Measurements from ENCODE around the gene TYW1B. TPM values are rescaled to one million over a fixed set of nuclear protein-coding genes. Genes with fewer than 3 reads are reported as not detected.
A peak's percentile ranks its signal among the peaks of the same experiment; 100 is the strongest.
"Not testable (repeated sequence)": the region's sequence is repeated elsewhere in the genome, so short reads cannot be mapped to it uniquely, and the experiment has no call there.

Gene TYW1B
- total RNA-seq, 1 donor from 2014 or later, result 4.3 TPM

GRCh38 chr7:72754312-72754711, 73.7 kb downstream of the TYW1B start:
- DNase-seq (ENCODE audit: low spot score), result no peak

DNA sequence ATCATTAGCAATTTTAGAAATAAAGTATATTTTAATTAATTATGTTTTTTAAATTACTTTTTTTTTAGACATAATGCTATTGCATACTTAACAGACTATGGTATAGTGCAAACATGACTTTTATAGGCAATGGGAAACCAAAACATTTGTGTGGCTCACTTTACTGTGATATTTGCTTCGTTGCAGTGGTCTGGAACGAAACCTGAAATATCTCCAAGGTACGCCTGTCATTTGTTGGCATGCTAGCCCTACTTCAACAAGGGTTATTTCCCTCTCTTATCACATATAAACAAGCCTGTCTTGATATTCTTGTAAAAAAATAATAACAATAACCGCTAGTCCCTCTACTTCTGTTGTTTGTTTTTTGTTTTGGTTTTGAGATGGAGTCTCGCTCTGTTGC, 74.2 kb downstream of the TYW1B start:
- DNase-seq (ENCODE audit: low spot score), result no peak

- DNase-seq (ENCODE audit: low spot score), result not testable (repeated sequence)
These were observed 74.8 kb downstream of the TYW1B start for GRCh38 chr7:72753229-72753628.

GRCh38 chr7:72751978-72752377, 76.0 kb downstream of the TYW1B start:
- no peak for DNase-seq (ENCODE audit: low spot score)

GRCh38 chr7:72751378-72751777, 76.6 kb downstream of the TYW1B start:
- DNase-seq (ENCODE audit: low spot score), result no peak

DNA sequence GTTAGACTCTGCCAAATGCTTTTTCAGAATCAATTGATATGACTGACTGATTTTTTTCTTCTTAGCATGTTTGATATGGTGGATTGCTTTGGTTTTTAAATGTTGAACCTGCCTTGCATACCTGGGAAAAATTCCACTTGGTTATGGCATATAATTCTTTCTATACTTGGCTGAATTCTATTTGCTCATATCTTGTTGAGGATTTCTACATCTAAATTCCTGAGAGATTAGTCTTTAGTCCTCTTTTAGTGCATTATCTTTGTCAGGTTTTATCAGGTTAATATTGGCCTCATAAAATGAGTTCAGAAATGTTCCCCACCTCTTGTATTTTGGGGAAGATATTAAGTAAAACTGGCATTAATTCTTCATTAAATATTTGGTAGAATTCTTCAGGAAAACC, 79.4 kb downstream of the TYW1B start:
- DNase-seq (ENCODE audit: low spot score), result not testable (repeated sequence)

DNA sequence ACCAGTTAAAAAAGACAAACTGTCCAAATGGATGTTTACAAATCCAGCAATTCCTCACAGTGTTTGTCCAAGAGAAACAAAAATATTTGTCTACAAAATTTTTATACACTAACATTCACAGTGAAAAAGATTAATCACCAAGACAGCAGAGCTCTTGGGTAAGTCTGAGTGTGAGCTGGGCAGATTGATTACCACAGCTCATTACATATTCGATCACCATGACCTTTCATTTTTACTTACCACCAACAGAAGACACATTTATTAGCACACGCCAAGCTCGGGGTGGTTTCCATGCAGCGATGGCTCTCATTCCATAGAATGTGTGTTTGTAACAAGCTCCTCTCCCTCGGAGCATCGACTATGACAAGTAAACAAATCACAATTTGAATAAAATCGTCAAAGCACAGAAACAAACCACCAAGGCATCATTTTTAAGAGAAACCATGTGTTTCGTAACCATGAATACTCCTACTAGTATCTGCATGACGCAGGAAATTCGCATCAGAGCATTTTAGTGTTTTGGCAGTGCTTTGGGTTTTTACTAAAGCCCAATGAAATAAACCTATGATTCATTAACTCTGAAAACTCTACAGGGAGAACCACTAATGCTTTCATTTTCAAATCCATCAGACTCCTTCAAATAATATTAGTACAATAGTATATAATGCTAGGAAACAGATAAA, 83.6 kb downstream of the TYW1B start:
- peak; percentile 7 for DNase-seq (ENCODE audit: low spot score)

- not testable (repeated sequence) for DNase-seq (ENCODE audit: low spot score)
These were observed 84.2 kb downstream of the TYW1B start for GRCh38 chr7:72743801-72744200.

GRCh38 chr7:72739716-72740115, 88.3 kb downstream of the TYW1B start:
- not testable (repeated sequence) for DNase-seq (ENCODE audit: low spot score)

- DNase-seq (ENCODE audit: low spot score), result not testable (repeated sequence)
These were observed 92.1 kb downstream of the TYW1B start for GRCh38 chr7:72735855-72736254.

GRCh38 chr7:72730815-72731214, 97.2 kb downstream of the TYW1B start:
- not testable (repeated sequence) for DNase-seq (ENCODE audit: low spot score)

DNA sequence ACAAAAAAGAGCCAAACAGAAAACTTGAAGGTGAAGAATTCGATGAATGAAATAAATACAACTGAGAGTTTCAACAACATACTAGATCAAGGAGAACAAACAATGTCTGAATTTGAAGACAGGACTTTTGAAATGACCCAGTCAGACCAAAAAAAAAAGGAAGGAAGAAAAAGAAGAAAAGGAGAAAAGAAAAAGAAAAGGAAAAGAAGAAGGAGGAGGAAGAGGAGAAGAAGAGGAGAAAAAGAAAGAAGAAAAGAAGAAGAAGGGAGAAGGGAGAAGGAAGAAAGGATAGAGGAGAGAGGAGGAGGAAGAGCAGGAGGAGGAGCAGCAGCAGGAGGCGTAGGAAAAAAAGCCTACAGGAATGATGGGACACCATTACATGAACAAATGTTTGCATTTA, 97.6 kb downstream of the TYW1B start:
- DNase-seq (ENCODE audit: low spot score), result not testable (repeated sequence)

DNA sequence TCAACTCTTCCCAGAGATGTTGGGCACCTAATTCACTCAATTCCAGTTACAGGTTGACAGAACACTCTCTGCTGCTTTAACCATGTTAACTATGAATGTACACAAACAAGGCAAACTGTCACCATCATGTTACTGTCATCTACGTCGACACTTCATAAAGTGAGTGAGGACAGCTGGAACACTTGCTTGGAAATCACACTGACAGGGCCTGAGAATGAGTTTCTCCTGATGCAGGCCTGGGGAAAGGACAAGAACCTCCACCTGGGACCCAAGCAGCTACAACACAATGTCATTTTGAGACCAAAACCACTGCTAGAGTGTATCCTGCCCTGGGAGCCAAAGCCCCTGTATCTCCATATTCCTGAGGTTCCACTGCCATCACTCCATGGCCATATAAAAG, 98.9 kb downstream of the TYW1B start:
- not testable (repeated sequence) for DNase-seq (ENCODE audit: low spot score)

DNA sequence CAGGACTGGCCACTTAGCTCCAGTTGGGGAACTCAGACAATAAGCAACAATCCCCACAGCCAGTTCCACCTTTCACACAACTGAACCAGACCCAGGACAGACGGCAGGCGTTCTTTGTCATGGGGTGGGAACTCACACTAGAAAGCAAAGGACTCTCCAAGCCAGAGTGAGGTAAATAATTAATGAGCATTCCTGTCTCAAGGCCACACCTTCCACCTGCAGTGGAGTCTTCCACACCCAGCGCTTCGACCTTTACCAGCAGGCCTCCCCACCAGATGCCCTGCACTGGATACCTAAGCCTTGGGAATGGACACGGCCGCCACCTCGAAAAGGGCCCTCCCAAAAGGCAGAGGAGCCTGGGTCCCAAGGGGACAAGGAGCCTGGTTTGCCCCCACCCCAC, 105.3 kb downstream of the TYW1B start:
- DNase-seq (ENCODE audit: low spot score), result not testable (repeated sequence)

DNA sequence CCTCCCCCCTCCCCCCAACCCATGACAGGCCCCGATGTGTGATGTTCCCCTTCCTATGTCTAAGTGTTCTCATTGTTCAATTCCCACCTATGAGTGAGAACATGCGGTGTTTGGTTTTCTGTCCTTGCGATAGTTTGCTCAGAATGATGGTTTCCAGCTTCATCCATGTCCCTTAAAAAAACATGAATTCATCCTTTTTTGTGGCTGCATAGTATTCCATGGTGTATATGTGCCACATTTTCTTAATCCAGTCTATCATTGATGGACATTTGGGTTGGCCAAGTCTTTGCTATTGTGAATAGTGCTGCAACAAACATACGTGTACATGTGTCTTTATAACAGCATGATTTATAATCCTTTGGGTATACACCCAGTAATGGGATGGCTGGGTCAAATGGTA, 107.1 kb downstream of the TYW1B start:
- not testable (repeated sequence) for DNase-seq (ENCODE audit: low spot score)

- DNase-seq (ENCODE audit: low spot score), result not testable (repeated sequence)
These were observed 110.7 kb downstream of the TYW1B start for GRCh38 chr7:72717252-72717774.

- DNase-seq (ENCODE audit: low spot score), result not testable (repeated sequence)
These were observed 116.1 kb downstream of the TYW1B start for GRCh38 chr7:72711927-72712326.

GRCh38 chr7:72710983-72711382, 117.0 kb downstream of the TYW1B start:
- DNase-seq (ENCODE audit: low spot score), result peak; percentile 90

DNA sequence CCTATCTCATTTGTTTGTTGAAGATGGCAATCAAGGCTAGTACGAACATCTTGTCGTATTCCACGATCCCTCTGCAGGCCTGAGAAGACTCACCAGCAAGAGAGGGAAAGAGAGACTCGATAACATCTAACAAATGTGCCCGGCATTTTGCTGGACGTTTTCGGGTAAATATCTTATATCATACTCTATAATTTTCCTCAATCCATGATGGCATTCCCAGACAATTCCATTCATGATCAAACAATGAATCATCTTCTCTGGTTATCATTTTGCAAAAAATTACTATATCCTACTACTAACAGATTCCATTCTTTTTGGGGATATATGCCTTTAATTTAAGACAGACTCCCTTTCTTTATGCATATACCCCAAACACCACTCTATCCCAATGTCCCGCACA, 118.1 kb downstream of the TYW1B start:
- DNase-seq (ENCODE audit: low spot score), result no peak

DNA sequence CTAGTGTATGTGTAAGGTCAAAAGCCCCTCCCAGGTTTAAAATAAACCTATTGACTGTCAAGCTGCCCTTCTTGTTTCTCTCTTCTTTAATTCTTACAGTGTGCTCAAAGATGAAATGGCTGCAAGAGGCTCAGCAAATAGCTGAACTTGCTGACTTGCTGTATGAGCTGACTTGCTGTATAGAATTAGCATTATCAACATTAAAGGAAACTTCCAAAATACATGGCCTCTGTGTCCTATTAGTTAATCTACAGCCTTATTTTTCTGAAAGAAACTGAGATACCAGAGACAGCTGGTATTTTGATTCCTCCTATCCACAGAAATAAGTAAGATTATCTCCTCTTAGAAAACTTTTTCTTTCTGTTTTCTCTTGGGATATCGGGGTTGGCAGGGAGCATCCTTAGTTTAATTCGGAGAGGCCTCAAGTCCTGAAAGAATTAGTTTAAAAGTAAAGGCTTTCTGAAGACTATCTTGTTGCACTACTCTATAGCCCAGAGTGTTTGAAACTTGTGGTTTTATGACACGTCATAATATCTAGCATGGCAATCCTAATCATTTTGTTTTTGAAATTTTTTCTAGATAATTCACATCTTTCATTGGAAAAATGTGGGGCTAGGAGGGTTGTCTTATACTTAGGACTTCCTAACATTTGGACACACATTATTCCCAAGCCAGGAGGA, 119.5 kb downstream of the TYW1B start:
- DNase-seq (ENCODE audit: low spot score), result peak; percentile 95

GRCh38 chr7:72706521-72706920, 121.5 kb downstream of the TYW1B start:
- no peak for DNase-seq (ENCODE audit: low spot score)

- peak; percentile 34 for DNase-seq (ENCODE audit: low spot score)
These were observed 122.3 kb downstream of the TYW1B start for GRCh38 chr7:72705693-72706092.

- no peak for DNase-seq (ENCODE audit: low spot score)
These were observed 123.1 kb downstream of the TYW1B start for GRCh38 chr7:72704894-72705293.

Data from umbilical cord (tissue), 2 donors.